Panc1 (cell line): ENCODE measurements around the gene SPATA31E1. TPM values are rescaled to one million over a fixed set of nuclear protein-coding genes. Genes with fewer than 3 reads are reported as not detected.

Source experiments
- ATAC-seq: fragments of 200-7000 bp; cut with Tn5 transposase; 2 replicates; pipeline ENCODE4 v1.9.1; 2020; ENCODE audit warnings: mild to moderate bottlenecking, moderate library complexity
- BruUV-seq: library from RNA; stranded (reverse); fragments of 400-500 nt; replicated peaks from 2 replicates; lab custom pipeline; 2021; lab: Mats Ljungman, UMichigan
- CTCF ChIA-PET: fragments of 300-600 bp; sonication (Branson Sonifier 250); formaldehyde crosslinking; loops from one replicate; lab custom pipeline; 2022; ENCODE audit warnings: antibody characterized with exemption; lab: Charles Lee
- POLR2A ChIA-PET: fragments of 300-600 bp; sonication (Branson Sonifier 250); formaldehyde crosslinking; loops from one replicate; lab custom pipeline; 2022; ENCODE audit warnings: antibody characterized with exemption; lab: Charles Lee
- DNase-seq: peaks from one replicate; pipeline ENCODE4 v3.0.0-alpha.2; 2010; ENCODE audit warnings: low read depth, low spot score
- H3K27ac ChIP-seq: 2 replicates; pipeline ENCODE4 v1.5.1; 2011; ENCODE audit warnings: mild to moderate bottlenecking, low read length, inconsistent platforms
- H3K27me3 ChIP-seq: fragments of 200-500 bp; sonication (Bioruptor generic); 2 replicates; pipeline ENCODE4 v1.6.0; 2014; ENCODE audit warnings: low read length, inconsistent platforms; ENCODE audit not compliant: control insufficient read depth, insufficient read depth
- H3K36me3 ChIP-seq: fragments of 200-500 bp; sonication (Bioruptor generic); 2 replicates; pipeline ENCODE4 v1.5.1; 2014; ENCODE audit warnings: inconsistent platforms, mild to moderate bottlenecking, low read length, moderate library complexity; ENCODE audit not compliant: control insufficient read depth, insufficient read depth
- H3K4me1 ChIP-seq: 2 replicates; pipeline ENCODE4 v1.5.1; 2011; ENCODE audit warnings: inconsistent platforms, mild to moderate bottlenecking, low read length, moderate library complexity; ENCODE audit not compliant: control insufficient read depth, insufficient read depth
- H3K4me3 ChIP-seq, 2 experiments: 2 replicates each; pipeline ENCODE4 v1.5.1; 2011 to 2012; ENCODE audit warnings: low read depth in 2 of 2, low read length in 2 of 2, mild to moderate bottlenecking in 2 of 2, inconsistent platforms in 1 of 2, moderate library complexity in 1 of 2
- H3K9me3 ChIP-seq: fragments of 200-500 bp; sonication (Bioruptor generic); 2 replicates; pipeline ENCODE4 v1.5.1; 2014; ENCODE audit warnings: low read depth, mild to moderate bottlenecking, inconsistent platforms, low read length, moderate library complexity; ENCODE audit not compliant: control insufficient read depth, insufficient read depth
- POLR2AphosphoS5 ChIP-seq: IDR thresholded peaks from 2 replicates; pipeline ENCODE4 v1.6.1; 2012; ENCODE audit warnings: mild to moderate bottlenecking, low read depth, low read length, moderate library complexity
- SIN3A ChIP-seq: IDR thresholded peaks from 2 replicates; pipeline ENCODE4 v1.6.1; 2012; ENCODE audit warnings: low read depth, mild to moderate bottlenecking, low read length, moderate library complexity, borderline replicate concordance; ENCODE audit not compliant: insufficient read depth
- TCF7L2 ChIP-seq: IDR thresholded peaks from 2 replicates; pipeline ENCODE4 v1.6.1; 2011; ENCODE audit warnings: mild to moderate bottlenecking, low read depth, low read length, inconsistent platforms
- in situ Hi-C: cut with HindIII; loops from 2 replicates; pipeline ENCODE4 v1.10.0; 2016; ENCODE audit warnings: low sequenced_read_pairs, low pct_unique_long_range_greater_than_20kb
- intact Hi-C: fragments of 100-400 bp; cut with micrococcal nuclease; formaldehyde crosslinking; loops from one replicate; pipeline ENCODE4 v1.10.0; 2022; ENCODE audit not compliant: unreplicated experiment
- total RNA-seq: library from RNA; stranded (reverse); gene quantifications from one replicate; pipeline ENCODE4 v1.2.1, GENCODE V29; 2021; ENCODE audit not compliant: unreplicated experiment
- TF ChIP-seq, protein P1 (sequence below): fragments of 450-650 bp; IDR thresholded peaks from 2 replicates; pipeline ENCODE4 v1.5.1; 2017; ENCODE audit warnings: mild to moderate bottlenecking
- TF ChIP-seq, protein P2 (sequence below), 2 experiments: IDR thresholded peaks; 2 replicates each; pipeline ENCODE4 v1.6.1; 2011 to 2012; ENCODE audit warnings: low read depth in 2 of 2, control low read depth in 1 of 2, low read length in 1 of 2, mild to moderate bottlenecking in 1 of 2, moderate library complexity in 1 of 2; ENCODE audit not compliant: insufficient read depth in 1 of 2

SPATA31E1 gene
- total RNA-seq, 1 experiment from 2014 or later: not detected

DNA sequence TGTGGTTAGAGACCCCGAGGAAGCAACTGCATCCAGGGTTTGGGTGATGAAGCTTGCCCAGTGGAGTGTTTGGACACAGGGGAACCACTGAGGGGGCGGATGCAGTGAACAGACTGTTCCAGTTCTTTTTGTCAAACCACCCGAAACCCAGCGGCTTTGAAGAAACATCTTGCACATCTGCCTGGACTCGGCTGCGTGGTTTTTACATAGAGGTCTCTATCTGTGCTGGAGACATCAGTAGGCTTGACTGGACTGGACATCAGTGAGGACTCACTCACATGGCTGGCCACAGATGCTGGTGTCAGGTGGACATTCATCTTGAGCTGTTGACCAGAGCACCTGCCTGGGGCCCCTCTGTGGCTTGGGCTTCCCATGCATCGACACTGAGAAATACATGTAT lies 15.3 kb upstream of the SPATA31E1 start:
- in situ Hi-C loops (no loop called here), intact Hi-C loops (no loop called here)
- H3K4me3 ChIP-seq: no peak overlapping the region
- H3K27me3 ChIP-seq: no peaks in the 10 kb centered on the region
- no TSS peak for BruUV-seq
- DNase-seq (no peak), ATAC-seq (no peak)
- H3K4me1 ChIP-seq: no peaks in the 10 kb centered on the region
- CTCF ChIA-PET: no interaction called here
- POLR2A ChIA-PET: no interaction called here
- H3K9me3 ChIP-seq: no peaks in the 10 kb centered on the region
- no peak for TF ChIP-seq POLR2AphosphoS5
- TF ChIP-seq SIN3A: no peak
- TF ChIP-seq TCF7L2: no peak
- TF ChIP-seq, protein P1, sequence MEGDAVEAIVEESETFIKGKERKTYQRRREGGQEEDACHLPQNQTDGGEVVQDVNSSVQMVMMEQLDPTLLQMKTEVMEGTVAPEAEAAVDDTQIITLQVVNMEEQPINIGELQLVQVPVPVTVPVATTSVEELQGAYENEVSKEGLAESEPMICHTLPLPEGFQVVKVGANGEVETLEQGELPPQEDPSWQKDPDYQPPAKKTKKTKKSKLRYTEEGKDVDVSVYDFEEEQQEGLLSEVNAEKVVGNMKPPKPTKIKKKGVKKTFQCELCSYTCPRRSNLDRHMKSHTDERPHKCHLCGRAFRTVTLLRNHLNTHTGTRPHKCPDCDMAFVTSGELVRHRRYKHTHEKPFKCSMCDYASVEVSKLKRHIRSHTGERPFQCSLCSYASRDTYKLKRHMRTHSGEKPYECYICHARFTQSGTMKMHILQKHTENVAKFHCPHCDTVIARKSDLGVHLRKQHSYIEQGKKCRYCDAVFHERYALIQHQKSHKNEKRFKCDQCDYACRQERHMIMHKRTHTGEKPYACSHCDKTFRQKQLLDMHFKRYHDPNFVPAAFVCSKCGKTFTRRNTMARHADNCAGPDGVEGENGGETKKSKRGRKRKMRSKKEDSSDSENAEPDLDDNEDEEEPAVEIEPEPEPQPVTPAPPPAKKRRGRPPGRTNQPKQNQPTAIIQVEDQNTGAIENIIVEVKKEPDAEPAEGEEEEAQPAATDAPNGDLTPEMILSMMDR: no peak
- TF ChIP-seq, protein P2, sequence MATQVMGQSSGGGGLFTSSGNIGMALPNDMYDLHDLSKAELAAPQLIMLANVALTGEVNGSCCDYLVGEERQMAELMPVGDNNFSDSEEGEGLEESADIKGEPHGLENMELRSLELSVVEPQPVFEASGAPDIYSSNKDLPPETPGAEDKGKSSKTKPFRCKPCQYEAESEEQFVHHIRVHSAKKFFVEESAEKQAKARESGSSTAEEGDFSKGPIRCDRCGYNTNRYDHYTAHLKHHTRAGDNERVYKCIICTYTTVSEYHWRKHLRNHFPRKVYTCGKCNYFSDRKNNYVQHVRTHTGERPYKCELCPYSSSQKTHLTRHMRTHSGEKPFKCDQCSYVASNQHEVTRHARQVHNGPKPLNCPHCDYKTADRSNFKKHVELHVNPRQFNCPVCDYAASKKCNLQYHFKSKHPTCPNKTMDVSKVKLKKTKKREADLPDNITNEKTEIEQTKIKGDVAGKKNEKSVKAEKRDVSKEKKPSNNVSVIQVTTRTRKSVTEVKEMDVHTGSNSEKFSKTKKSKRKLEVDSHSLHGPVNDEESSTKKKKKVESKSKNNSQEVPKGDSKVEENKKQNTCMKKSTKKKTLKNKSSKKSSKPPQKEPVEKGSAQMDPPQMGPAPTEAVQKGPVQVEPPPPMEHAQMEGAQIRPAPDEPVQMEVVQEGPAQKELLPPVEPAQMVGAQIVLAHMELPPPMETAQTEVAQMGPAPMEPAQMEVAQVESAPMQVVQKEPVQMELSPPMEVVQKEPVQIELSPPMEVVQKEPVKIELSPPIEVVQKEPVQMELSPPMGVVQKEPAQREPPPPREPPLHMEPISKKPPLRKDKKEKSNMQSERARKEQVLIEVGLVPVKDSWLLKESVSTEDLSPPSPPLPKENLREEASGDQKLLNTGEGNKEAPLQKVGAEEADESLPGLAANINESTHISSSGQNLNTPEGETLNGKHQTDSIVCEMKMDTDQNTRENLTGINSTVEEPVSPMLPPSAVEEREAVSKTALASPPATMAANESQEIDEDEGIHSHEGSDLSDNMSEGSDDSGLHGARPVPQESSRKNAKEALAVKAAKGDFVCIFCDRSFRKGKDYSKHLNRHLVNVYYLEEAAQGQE (IDR thresholded peaks at IDR 0.05; ENCODE audit: insufficient read depth in 1 of 2, low read depth in 2 of 2, low read length in 1 of 2): no peak
- H3K36me3 ChIP-seq: no peaks in the 10 kb centered on the region
- no peak overlapping the region for H3K27ac ChIP-seq

DNA sequence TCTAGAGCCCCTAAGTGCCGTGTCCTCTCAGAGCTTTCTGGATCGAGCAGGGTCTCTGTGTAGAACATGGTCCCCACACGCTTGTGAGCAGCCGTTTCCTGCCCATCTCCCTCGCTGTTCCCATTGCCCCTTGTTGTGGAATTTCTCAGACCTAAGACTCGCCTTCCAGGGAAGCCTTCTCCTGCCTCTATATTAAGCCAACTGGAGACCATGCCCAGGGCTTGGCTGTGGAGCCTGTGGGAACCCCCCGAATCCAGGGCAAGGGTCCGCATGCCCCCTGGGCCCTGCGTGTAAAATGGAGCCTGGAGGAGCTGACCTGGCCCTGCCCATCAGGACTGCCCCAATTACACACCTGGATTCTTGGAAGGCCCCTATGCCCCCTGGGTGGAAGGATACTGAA lies 14.5 kb upstream of the SPATA31E1 start:
- TF ChIP-seq POLR2AphosphoS5 (no peak), SIN3A (no peak), TCF7L2 (no peak)
- TF ChIP-seq, protein P2 (IDR thresholded peaks at IDR 0.05; ENCODE audit: insufficient read depth in 1 of 2, low read depth in 2 of 2, low read length in 1 of 2): no peak
- TF ChIP-seq, protein P1: no peak
- POLR2A ChIA-PET: no interaction called here
- Histone ChIP-seq H3K9me3 (no peaks in the 10 kb centered on the region), H3K4me1 (no peaks in the 10 kb centered on the region), H3K4me3 (no peak overlapping the region), H3K27ac (no peak overlapping the region), H3K36me3 (no peaks in the 10 kb centered on the region), H3K27me3 (no peaks in the 10 kb centered on the region)
- DNase-seq (no peak), ATAC-seq (no peak)
- in situ Hi-C loops (no loop called here), intact Hi-C loops (no loop called here)
- CTCF ChIA-PET: no interaction called here
- BruUV-seq: no TSS peak
